ENCODE measurements around the gene KCNC2. TPM values are rescaled to one million over a fixed set of nuclear protein-coding genes. Genes with fewer than 3 reads are reported as not detected.
A peak's percentile ranks its signal among the peaks of the same experiment; 100 is the strongest.

KCNC2 gene
- total RNA-seq, 1 experiment from 2014 or later, result not detected

DNA sequence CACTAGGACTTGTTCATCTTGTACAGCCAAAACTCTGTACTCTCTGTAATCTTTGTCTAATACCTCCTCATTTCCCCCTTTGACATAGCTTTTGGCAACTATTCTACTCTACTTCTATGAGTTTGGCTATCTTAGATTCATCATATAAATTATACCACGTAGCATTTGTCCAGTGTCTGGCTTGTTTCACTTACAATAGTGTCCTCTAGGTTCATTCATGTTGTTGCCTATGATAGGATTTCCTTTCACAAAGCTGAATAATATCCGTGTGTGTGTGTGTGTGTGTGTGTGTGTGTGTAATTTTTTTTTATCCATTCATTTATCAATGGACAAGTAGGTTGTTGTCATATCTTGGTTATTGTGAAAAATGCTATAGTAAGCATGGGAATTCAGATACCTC lies 209.5 kb downstream of the KCNC2 start:
- Histone ChIP-seq H3K36me3 (ENCODE audit: control insufficient read depth, insufficient read depth, low read length) (no peaks in the 10 kb centered on the region), H3K4me3 (ENCODE audit: low read depth in 2 of 2, low read length in 2 of 2) (no peak overlapping the region), H3K27ac (ENCODE audit: low read length) (no peak overlapping the region), H3K9me3 (ENCODE audit: control insufficient read depth, insufficient read depth, low read depth, low read length) (no peaks in the 10 kb centered on the region; the same call in 1 of the 2 replicates), H3K4me1 (ENCODE audit: control insufficient read depth, insufficient read depth, low read length) (no peaks in the 10 kb centered on the region), H3K27me3 (ENCODE audit: control insufficient read depth, insufficient read depth, low read length) (no peaks in the 10 kb centered on the region)
- BruUV-seq (replicated peaks), result no TSS peak
- ATAC-seq, result no peak
- CTCF ChIA-PET, result no interaction called here
- TF ChIP-seq, protein P1, sequence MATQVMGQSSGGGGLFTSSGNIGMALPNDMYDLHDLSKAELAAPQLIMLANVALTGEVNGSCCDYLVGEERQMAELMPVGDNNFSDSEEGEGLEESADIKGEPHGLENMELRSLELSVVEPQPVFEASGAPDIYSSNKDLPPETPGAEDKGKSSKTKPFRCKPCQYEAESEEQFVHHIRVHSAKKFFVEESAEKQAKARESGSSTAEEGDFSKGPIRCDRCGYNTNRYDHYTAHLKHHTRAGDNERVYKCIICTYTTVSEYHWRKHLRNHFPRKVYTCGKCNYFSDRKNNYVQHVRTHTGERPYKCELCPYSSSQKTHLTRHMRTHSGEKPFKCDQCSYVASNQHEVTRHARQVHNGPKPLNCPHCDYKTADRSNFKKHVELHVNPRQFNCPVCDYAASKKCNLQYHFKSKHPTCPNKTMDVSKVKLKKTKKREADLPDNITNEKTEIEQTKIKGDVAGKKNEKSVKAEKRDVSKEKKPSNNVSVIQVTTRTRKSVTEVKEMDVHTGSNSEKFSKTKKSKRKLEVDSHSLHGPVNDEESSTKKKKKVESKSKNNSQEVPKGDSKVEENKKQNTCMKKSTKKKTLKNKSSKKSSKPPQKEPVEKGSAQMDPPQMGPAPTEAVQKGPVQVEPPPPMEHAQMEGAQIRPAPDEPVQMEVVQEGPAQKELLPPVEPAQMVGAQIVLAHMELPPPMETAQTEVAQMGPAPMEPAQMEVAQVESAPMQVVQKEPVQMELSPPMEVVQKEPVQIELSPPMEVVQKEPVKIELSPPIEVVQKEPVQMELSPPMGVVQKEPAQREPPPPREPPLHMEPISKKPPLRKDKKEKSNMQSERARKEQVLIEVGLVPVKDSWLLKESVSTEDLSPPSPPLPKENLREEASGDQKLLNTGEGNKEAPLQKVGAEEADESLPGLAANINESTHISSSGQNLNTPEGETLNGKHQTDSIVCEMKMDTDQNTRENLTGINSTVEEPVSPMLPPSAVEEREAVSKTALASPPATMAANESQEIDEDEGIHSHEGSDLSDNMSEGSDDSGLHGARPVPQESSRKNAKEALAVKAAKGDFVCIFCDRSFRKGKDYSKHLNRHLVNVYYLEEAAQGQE (IDR thresholded peaks at IDR 0.05; ENCODE audit: insufficient read depth in 1 of 2, low read depth in 2 of 2, low read length in 1 of 2), result no peak
- TF ChIP-seq TCF7L2 (IDR thresholded peaks at IDR 0.05; ENCODE audit: low read depth, low read length) (no peak), CTCF (IDR thresholded peaks at IDR 0.05) (no peak), SIN3A (IDR thresholded peaks at IDR 0.05; ENCODE audit: borderline replicate concordance, insufficient read depth, low read depth, low read length) (no peak), POLR2AphosphoS5 (IDR thresholded peaks at IDR 0.05; ENCODE audit: low read depth, low read length) (no peak)
- POLR2A ChIA-PET, result no interaction called here
- DNase-seq (ENCODE audit: low read depth, low spot score), result no peak
- intact Hi-C loops (cut with micrococcal nuclease; ENCODE audit: unreplicated experiment), result no loop called here
- in situ Hi-C loops (cut with HindIII; ENCODE audit: low pct_unique_long_range_greater_than_20kb, low sequenced_read_pairs), result no loop called here

- Histone ChIP-seq H3K27me3 (ENCODE audit: control insufficient read depth, insufficient read depth, low read length) (no peaks in the 10 kb centered on the region), H3K27ac (ENCODE audit: low read length) (no peak overlapping the region), H3K9me3 (ENCODE audit: control insufficient read depth, insufficient read depth, low read depth, low read length) (no peaks in the 10 kb centered on the region; the same call in 1 of the 2 replicates), H3K4me1 (ENCODE audit: control insufficient read depth, insufficient read depth, low read length) (no peaks in the 10 kb centered on the region), H3K36me3 (ENCODE audit: control insufficient read depth, insufficient read depth, low read length) (no peaks in the 10 kb centered on the region), H3K4me3 (ENCODE audit: low read depth in 2 of 2, low read length in 2 of 2) (peak overlapping the region in 1 of 2 experiments; percentile 1; a peak in 1 of 4 replicates)
- ATAC-seq (no peak), DNase-seq (ENCODE audit: low read depth, low spot score) (no peak)
- no TSS peak for BruUV-seq (replicated peaks)
- TF ChIP-seq POLR2AphosphoS5 (IDR thresholded peaks at IDR 0.05; ENCODE audit: low read depth, low read length) (no peak), TCF7L2 (IDR thresholded peaks at IDR 0.05; ENCODE audit: low read depth, low read length) (no peak), SIN3A (IDR thresholded peaks at IDR 0.05; ENCODE audit: borderline replicate concordance, insufficient read depth, low read depth, low read length) (no peak), CTCF (IDR thresholded peaks at IDR 0.05) (no peak)
- TF ChIP-seq, protein P1 (IDR thresholded peaks at IDR 0.05; ENCODE audit: insufficient read depth in 1 of 2, low read depth in 2 of 2, low read length in 1 of 2), result no peak
- intact Hi-C loops (cut with micrococcal nuclease; ENCODE audit: unreplicated experiment) (no loop called here), in situ Hi-C loops (cut with HindIII; ENCODE audit: low pct_unique_long_range_greater_than_20kb, low sequenced_read_pairs) (no loop called here)
- CTCF ChIA-PET, result no interaction called here
- POLR2A ChIA-PET, result interaction anchor here (0.5 kb wide), 1 partner anchor 86 kb away, joined by 7 read pairs; no protein-coding TSS in a partner anchor
Measured at GRCh38 chr12:74999474-74999873, 210.2 kb downstream of the KCNC2 start.
